ENCODE data around the gene ELMOD3.

The ELMOD3 gene

GRCh38 chr2:85327822-85328617 lies 26.5 kb upstream of the ELMOD3 start, which contains the start of gene TGOLN2 (continued):
- no peak for TF ChIP-seq SALL2 (tag by site-specific recombination; IDR thresholded peaks at IDR 0.05; ENCODE audit: borderline replicate concordance)
- no peak for TF ChIP-seq ZNF776 (tag by site-specific recombination; IDR thresholded peaks at IDR 0.05; ENCODE audit: borderline replicate concordance)
- TF ChIP-seq GLIS2 (tag by site-specific recombination; IDR thresholded peaks at IDR 0.05) = peak; percentile 37; the same call in 1 of the 2 replicates
- TF ChIP-seq ZNF571 (tag by site-specific recombination; IDR thresholded peaks at IDR 0.05) = no peak
- TF ChIP-seq ZNF513 (tag by site-specific recombination; IDR thresholded peaks at IDR 0.05) = no peak
- TF ChIP-seq ZNF623 (tag by site-specific recombination; IDR thresholded peaks at IDR 0.05) = no peak
- TF ChIP-seq ZNF521 (tag by site-specific recombination; IDR thresholded peaks at IDR 0.05) = no peak
- TF ChIP-seq ZNF76 (tag by site-specific recombination; IDR thresholded peaks at IDR 0.05; ENCODE audit: borderline replicate concordance, low read depth) = peak; percentile 48; the same call in 1 of the 2 replicates
- TF ChIP-seq OSR2 (tag by site-specific recombination; IDR thresholded peaks at IDR 0.05) = no peak
- peak; percentile 90 for TF ChIP-seq KLF8 (tag by site-specific recombination; IDR thresholded peaks at IDR 0.05)
- TF ChIP-seq ZNF239 (tag by site-specific recombination; IDR thresholded peaks at IDR 0.05) = no peak
- no peak for TF ChIP-seq ELK4 (IDR thresholded peaks at IDR 0.05; ENCODE audit: borderline replicate concordance, low read depth, low read length)
- peak; percentile 79; the same call in 1 of the 2 replicates for TF ChIP-seq TRIM28 (IDR thresholded peaks at IDR 0.05; ENCODE audit: borderline replicate concordance, low read length)
- peak; percentile 77; the same call in 1 of the 2 replicates for TF ChIP-seq ZNF692 (tag by site-specific recombination; IDR thresholded peaks at IDR 0.05)
- TF ChIP-seq ZNF777 (tag by site-specific recombination; IDR thresholded peaks at IDR 0.05; ENCODE audit: borderline replicate concordance) = no peak
- no peak for TF ChIP-seq REPIN1 (tag by site-specific recombination; IDR thresholded peaks at IDR 0.05; ENCODE audit: low read depth)
- no peak for TF ChIP-seq ZNF223 (tag by site-specific recombination; IDR thresholded peaks at IDR 0.05)
- TF ChIP-seq ZNF654 (tag by site-specific recombination; IDR thresholded peaks at IDR 0.05; ENCODE audit: low read depth) = no peak; the same call in 1 of the 2 replicates
- TF ChIP-seq PBX3 (CRISPR knock-in tag; IDR thresholded peaks at IDR 0.05) = no peak
- TF ChIP-seq GLIS1 (tag by site-specific recombination; IDR thresholded peaks at IDR 0.05) = peak; percentile 55
- no peak for TF ChIP-seq ZNF121 (tag by site-specific recombination; IDR thresholded peaks at IDR 0.05)
- no peak for TF ChIP-seq ZNF510 (tag by site-specific recombination; IDR thresholded peaks at IDR 0.05; ENCODE audit: insufficient replicate concordance)
- no peak for TF ChIP-seq ZNF16 (tag by site-specific recombination; IDR thresholded peaks at IDR 0.05; ENCODE audit: low read depth)
- no peak for TF ChIP-seq ZNF169 (tag by site-specific recombination; IDR thresholded peaks at IDR 0.05)
- no peak for TF ChIP-seq ZNF426 (tag by site-specific recombination; IDR thresholded peaks at IDR 0.05)
- no peak for TF ChIP-seq ZBTB44 (tag by site-specific recombination; IDR thresholded peaks at IDR 0.05)
- no peak for TF ChIP-seq ATF2 (tag by site-specific recombination; IDR thresholded peaks at IDR 0.05; ENCODE audit: low read depth)
- TF ChIP-seq WT1 (tag by site-specific recombination; IDR thresholded peaks at IDR 0.05) = peak; percentile 51; the same call in 1 of the 2 replicates
- TF ChIP-seq ZNF530 (tag by site-specific recombination; IDR thresholded peaks at IDR 0.05; ENCODE audit: low read depth) = no peak

Data from HEK293 (cell line).